ENCODE data around the gene SLC6A19.

SLC6A19 gene

GRCh38 chr5:1186351-1187233 lies 14.8 kb upstream of the SLC6A19 start:
- in situ Hi-C loops (cut with MboI; ENCODE audit: low sequenced_read_pairs), result no loop called here
- Histone ChIP-seq H3K4me3 (no peak overlapping the region), H3K4me1 (no peaks in the 10 kb centered on the region), H3K36me3 (replicated peaks) (no peaks in the 10 kb centered on the region), H3K9me3 (no peaks in the 10 kb centered on the region), H3K27me3 (ENCODE audit: low read depth) (0 out of 2 replicates have a peak, but pooled peaks cover 4% of the 10 kb centered on the region)
- no peak for DNase-seq (ENCODE audit: low spot score in 2 of 2)

- no peak overlapping the region for H3K4me3 ChIP-seq
- no peak for DNase-seq (ENCODE audit: low spot score in 2 of 2)
- no peaks in the 10 kb centered on the region for H3K36me3 ChIP-seq (replicated peaks)
- in situ Hi-C loops (cut with MboI; ENCODE audit: low sequenced_read_pairs), result no loop called here
- no peaks in the 10 kb centered on the region for H3K9me3 ChIP-seq
- no peaks in the 10 kb centered on the region for H3K4me1 ChIP-seq
- H3K27me3 ChIP-seq (ENCODE audit: low read depth), result 0 out of 2 replicates have a peak, but pooled peaks cover 4% of the 10 kb centered on the region
Measured at GRCh38 chr5:1187234-1187949, 14.0 kb upstream of the SLC6A19 start.

GRCh38 chr5:1187950-1188334 lies 13.5 kb upstream of the SLC6A19 start:
- Histone ChIP-seq H3K36me3 (replicated peaks) (no peaks in the 10 kb centered on the region), H3K4me3 (no peak overlapping the region), H3K27me3 (ENCODE audit: low read depth) (0 out of 2 replicates have a peak, but pooled peaks cover 4% of the 10 kb centered on the region), H3K4me1 (no peaks in the 10 kb centered on the region), H3K9me3 (no peaks in the 10 kb centered on the region)
- in situ Hi-C loops (cut with MboI; ENCODE audit: low sequenced_read_pairs), result no loop called here
- no peak for DNase-seq (ENCODE audit: low spot score in 2 of 2)

GRCh38 chr5:1188464-1188863 lies 12.9 kb upstream of the SLC6A19 start:
- H3K36me3 ChIP-seq (replicated peaks), result no peaks in the 10 kb centered on the region
- no peaks in the 10 kb centered on the region for H3K4me1 ChIP-seq
- H3K27me3 ChIP-seq (ENCODE audit: low read depth), result peaks cover 8% of the 10 kb centered on the region; the same call in 1 of the 2 replicates
- no peak overlapping the region for H3K4me3 ChIP-seq
- no peaks in the 10 kb centered on the region for H3K9me3 ChIP-seq
- in situ Hi-C loops (cut with MboI; ENCODE audit: low sequenced_read_pairs), result no loop called here
- no peak for DNase-seq (ENCODE audit: low spot score in 2 of 2)

GRCh38 chr5:1189269-1189668 lies 12.1 kb upstream of the SLC6A19 start:
- in situ Hi-C loops (cut with MboI; ENCODE audit: low sequenced_read_pairs), result no loop called here
- Histone ChIP-seq H3K27me3 (ENCODE audit: low read depth) (peaks cover 14% of the 10 kb centered on the region; the same call in 1 of the 2 replicates), H3K9me3 (no peaks in the 10 kb centered on the region), H3K4me3 (no peak overlapping the region), H3K4me1 (no peaks in the 10 kb centered on the region), H3K36me3 (replicated peaks) (no peaks in the 10 kb centered on the region)
- DNase-seq (ENCODE audit: low spot score in 2 of 2), result no peak

GRCh38 chr5:1190278-1190677 lies 11.1 kb upstream of the SLC6A19 start:
- Histone ChIP-seq H3K9me3 (no peaks in the 10 kb centered on the region), H3K4me1 (no peaks in the 10 kb centered on the region), H3K27me3 (ENCODE audit: low read depth) (peaks cover 17% of the 10 kb centered on the region; the same call in 1 of the 2 replicates), H3K36me3 (replicated peaks) (no peaks in the 10 kb centered on the region), H3K4me3 (no peak overlapping the region)
- in situ Hi-C loops (cut with MboI; ENCODE audit: low sequenced_read_pairs), result no loop called here
- no peak for DNase-seq (ENCODE audit: low spot score in 2 of 2)

- Histone ChIP-seq H3K27me3 (ENCODE audit: low read depth) (peaks cover 17% of the 10 kb centered on the region; the same call in 1 of the 2 replicates), H3K4me1 (no peaks in the 10 kb centered on the region), H3K4me3 (no peak overlapping the region), H3K36me3 (replicated peaks) (no peaks in the 10 kb centered on the region), H3K9me3 (no peaks in the 10 kb centered on the region)
- DNase-seq (ENCODE audit: low spot score in 2 of 2), result no peak
- in situ Hi-C loops (cut with MboI; ENCODE audit: low sequenced_read_pairs), result no loop called here
Measured at GRCh38 chr5:1190837-1191239, 10.6 kb upstream of the SLC6A19 start.

- peaks cover 17% of the 10 kb centered on the region; the same call in 1 of the 2 replicates for H3K27me3 ChIP-seq (ENCODE audit: low read depth)
- no peak for DNase-seq (ENCODE audit: low spot score in 2 of 2)
- H3K9me3 ChIP-seq, result no peaks in the 10 kb centered on the region
- H3K4me3 ChIP-seq, result no peak overlapping the region
- H3K36me3 ChIP-seq (replicated peaks), result no peaks in the 10 kb centered on the region
- no peaks in the 10 kb centered on the region for H3K4me1 ChIP-seq
- in situ Hi-C loops (cut with MboI; ENCODE audit: low sequenced_read_pairs), result no loop called here
Measured at GRCh38 chr5:1192971-1193590, 8.3 kb upstream of the SLC6A19 start.

- H3K4me1 ChIP-seq, result no peaks in the 10 kb centered on the region
- H3K4me3 ChIP-seq, result no peak overlapping the region
- in situ Hi-C loops (cut with MboI; ENCODE audit: low sequenced_read_pairs), result no loop called here
- H3K9me3 ChIP-seq, result no peaks in the 10 kb centered on the region
- H3K36me3 ChIP-seq (replicated peaks), result no peaks in the 10 kb centered on the region
- H3K27me3 ChIP-seq (ENCODE audit: low read depth), result peaks cover 17% of the 10 kb centered on the region; the same call in 1 of the 2 replicates
- no peak for DNase-seq (ENCODE audit: low spot score in 2 of 2)
Measured at GRCh38 chr5:1193591-1193985, 7.8 kb upstream of the SLC6A19 start.

GRCh38 chr5:1194378-1194777 lies 7.0 kb upstream of the SLC6A19 start:
- no peaks in the 10 kb centered on the region for H3K4me1 ChIP-seq
- no peak for DNase-seq (ENCODE audit: low spot score in 2 of 2)
- no peaks in the 10 kb centered on the region for H3K36me3 ChIP-seq (replicated peaks)
- H3K27me3 ChIP-seq (ENCODE audit: low read depth), result peaks cover 20% of the 10 kb centered on the region; the same call in 1 of the 2 replicates
- in situ Hi-C loops (cut with MboI; ENCODE audit: low sequenced_read_pairs), result no loop called here
- no peak overlapping the region for H3K4me3 ChIP-seq
- no peaks in the 10 kb centered on the region for H3K9me3 ChIP-seq

GRCh38 chr5:1195439-1195838 lies 6.0 kb upstream of the SLC6A19 start:
- Histone ChIP-seq H3K36me3 (replicated peaks) (no peaks in the 10 kb centered on the region), H3K4me1 (no peaks in the 10 kb centered on the region), H3K4me3 (no peak overlapping the region), H3K27me3 (ENCODE audit: low read depth) (peaks cover 20% of the 10 kb centered on the region; the same call in 1 of the 2 replicates), H3K9me3 (no peaks in the 10 kb centered on the region)
- no peak for DNase-seq (ENCODE audit: low spot score in 2 of 2)
- in situ Hi-C loops (cut with MboI; ENCODE audit: low sequenced_read_pairs), result no loop called here

GRCh38 chr5:1195916-1196315 lies 5.5 kb upstream of the SLC6A19 start:
- Histone ChIP-seq H3K4me3 (no peak overlapping the region), H3K9me3 (no peaks in the 10 kb centered on the region), H3K27me3 (ENCODE audit: low read depth) (peaks cover 16% of the 10 kb centered on the region; the same call in 1 of the 2 replicates), H3K36me3 (replicated peaks) (no peaks in the 10 kb centered on the region), H3K4me1 (no peaks in the 10 kb centered on the region)
- in situ Hi-C loops (cut with MboI; ENCODE audit: low sequenced_read_pairs), result no loop called here
- no peak for DNase-seq (ENCODE audit: low spot score in 2 of 2)

GRCh38 chr5:1196562-1196961 lies 4.8 kb upstream of the SLC6A19 start:
- H3K4me1 ChIP-seq, result no peaks in the 10 kb centered on the region
- no peaks in the 10 kb centered on the region for H3K36me3 ChIP-seq (replicated peaks)
- no peak for DNase-seq (ENCODE audit: low spot score in 2 of 2)
- H3K27me3 ChIP-seq (ENCODE audit: low read depth), result peaks cover 16% of the 10 kb centered on the region; the same call in 1 of the 2 replicates
- no peak overlapping the region for H3K4me3 ChIP-seq
- H3K9me3 ChIP-seq, result no peaks in the 10 kb centered on the region
- in situ Hi-C loops (cut with MboI; ENCODE audit: low sequenced_read_pairs), result no loop called here
